A673 (cell line): Measurements from ENCODE around the gene EBLN2. TPM values are rescaled to one million over a fixed set of nuclear protein-coding genes. Genes with fewer than 3 reads are reported as not detected.

ENCODE experiments used
- BruUV-seq: library from RNA; stranded (reverse); fragments of 400-500 nt; replicated peaks from 2 replicates; lab custom pipeline; 2021; lab: Mats Ljungman, UMichigan
- CTCF ChIA-PET: fragments of 300-600 bp; sonication (Branson Sonifier 250); formaldehyde crosslinking; loops from one replicate; lab custom pipeline; 2022; ENCODE audit warnings: antibody characterized with exemption; lab: Charles Lee
- POLR2A ChIA-PET: fragments of 300-600 bp; sonication (Branson Sonifier 250); formaldehyde crosslinking; loops from one replicate; lab custom pipeline; 2022; ENCODE audit warnings: antibody characterized with exemption; ENCODE audit not compliant: low non-redundant PET; lab: Charles Lee
- DNase-seq: peaks from one replicate; pipeline ENCODE4 v3.0.0-alpha.2; 2015; ENCODE audit warnings: low spot score
- H3K27ac ChIP-seq: fragments of 200-600 bp; sonication (generic); 2 replicates; pipeline ENCODE4 v1.5.1; 2016; ENCODE audit warnings: mixed run types, low read depth, mild to moderate bottlenecking, mixed read lengths, antibody characterized with exemption, low read length; ENCODE audit not compliant: poor library complexity, severe bottlenecking
- H3K27me3 ChIP-seq: fragments of 200-600 bp; sonication (generic); replicated peaks from 2 replicates; pipeline ENCODE4 v1.6.1; 2017; ENCODE audit warnings: mixed run types, low read depth, mild to moderate bottlenecking, mixed read lengths, antibody characterized with exemption, low read length; ENCODE audit not compliant: insufficient read depth, poor library complexity
- H3K36me3 ChIP-seq: fragments of 200-600 bp; sonication (generic); 2 replicates; pipeline ENCODE4 v1.6.1; 2016; ENCODE audit warnings: mixed run types, mild to moderate bottlenecking, mixed read lengths, antibody characterized with exemption, low read length; ENCODE audit not compliant: insufficient read depth, poor library complexity, severe bottlenecking
- H3K4me1 ChIP-seq: fragments of 200-600 bp; sonication (generic); 2 replicates; pipeline ENCODE4 v1.6.1; 2017; ENCODE audit warnings: mixed run types, mild to moderate bottlenecking, mixed read lengths, antibody characterized with exemption, low read length; ENCODE audit not compliant: insufficient read depth, poor library complexity, severe bottlenecking
- H3K4me3 ChIP-seq: fragments of 200-600 bp; sonication (generic); 2 replicates; pipeline ENCODE4 v1.5.1; 2016; ENCODE audit warnings: low read depth, mixed run types, mild to moderate bottlenecking, mixed read lengths, low read length; ENCODE audit not compliant: poor library complexity, severe bottlenecking
- H3K9me3 ChIP-seq: fragments of 200-600 bp; sonication (generic); 2 replicates; pipeline ENCODE4 v1.6.1; 2016; ENCODE audit warnings: mixed run types, low read depth, mild to moderate bottlenecking, mixed read lengths, antibody characterized with exemption, low read length; ENCODE audit not compliant: poor library complexity, severe bottlenecking
- CTCF ChIP-seq: fragments of 300-800, 200-600 bp; sonication (generic); conservative IDR thresholded peaks from 2 replicates; pipeline ENCODE4 v1.5.1; 2017; ENCODE audit warnings: low read depth, mild to moderate bottlenecking, antibody characterized with exemption, low read length, moderate library complexity, mixed read lengths
- EZH2 ChIP-seq: fragments of 200-600 bp; sonication (generic); IDR thresholded peaks from 2 replicates; pipeline ENCODE4 v1.6.1; 2017; ENCODE audit warnings: borderline replicate concordance, low read depth, mild to moderate bottlenecking, mixed read lengths, antibody characterized with exemption, low read length; ENCODE audit not compliant: poor library complexity, severe bottlenecking
- intact Hi-C: fragments of 100-400 bp; cut with micrococcal nuclease; formaldehyde crosslinking; loops from one replicate; pipeline ENCODE4 v1.10.0; 2022; ENCODE audit not compliant: unreplicated experiment
- total RNA-seq: library from RNA; stranded (reverse); gene quantifications from 2 replicates; pipeline ENCODE4 v1.2.3, GENCODE V29; 2021

The EBLN2 gene
- total RNA-seq, 1 experiment from 2014 or later = 2.2 TPM

DNA sequence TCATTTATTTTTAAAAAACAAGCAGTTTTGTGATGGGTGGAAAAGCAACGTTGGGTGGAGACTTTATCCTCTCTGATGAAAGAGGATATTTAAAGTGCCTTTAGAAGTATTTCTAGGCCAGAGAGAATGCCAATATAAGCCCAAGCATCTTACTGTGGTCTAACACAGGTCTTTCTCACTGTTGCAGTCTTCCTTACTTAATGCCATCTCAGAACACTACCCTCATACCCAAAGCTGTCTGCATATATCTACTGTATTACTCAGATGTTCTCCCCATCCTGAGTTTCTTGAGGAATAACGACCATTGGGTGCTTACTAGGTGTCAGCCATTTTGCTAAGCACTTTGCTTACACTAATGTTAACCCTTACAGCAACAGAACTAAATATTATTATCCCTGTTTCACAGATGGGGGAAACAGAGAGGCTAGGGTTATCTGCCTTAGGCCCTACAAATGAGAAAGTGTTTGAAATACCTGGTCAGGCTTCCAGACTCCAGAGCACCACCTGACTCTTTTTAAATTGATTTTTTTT, 29.8 kb upstream of the EBLN2 start:
- Histone ChIP-seq H3K4me3 (no peak overlapping the region), H3K9me3 (no peaks in the 10 kb centered on the region), H3K36me3 (no peaks in the 10 kb centered on the region), H3K27ac (no peak overlapping the region), H3K4me1 (peaks cover 3% of the 10 kb centered on the region), H3K27me3 (no peaks in the 10 kb centered on the region)
- BruUV-seq = no TSS peak
- no peak for DNase-seq
- ChIA-PET CTCF (no interaction called here), POLR2A (no interaction called here)
- TF ChIP-seq EZH2 = no peak
- TF ChIP-seq CTCF = no peak
- intact Hi-C loops = no loop called here

- H3K4me1 ChIP-seq = peaks cover 14% of the 10 kb centered on the region
- intact Hi-C loops = no loop called here
- POLR2A ChIA-PET = no interaction called here
- H3K27me3 ChIP-seq = no peaks in the 10 kb centered on the region
- no peak overlapping the region for H3K4me3 ChIP-seq
- H3K27ac ChIP-seq = peak overlapping the region; percentile 37
- H3K36me3 ChIP-seq = no peaks in the 10 kb centered on the region
- BruUV-seq = no TSS peak
- no peak for TF ChIP-seq EZH2
- TF ChIP-seq CTCF = no peak
- CTCF ChIA-PET = no interaction called here
- no peaks in the 10 kb centered on the region for H3K9me3 ChIP-seq
- DNase-seq = peak; percentile 14
Measured at GRCh38 chr3:73036694-73037591, 24.5 kb upstream of the EBLN2 start.

- ChIA-PET CTCF (no interaction called here), POLR2A (no interaction called here)
- Histone ChIP-seq H3K27me3 (no peaks in the 10 kb centered on the region), H3K4me3 (no peak overlapping the region), H3K4me1 (peaks cover 16% of the 10 kb centered on the region), H3K36me3 (no peaks in the 10 kb centered on the region), H3K9me3 (no peaks in the 10 kb centered on the region), H3K27ac (no peak overlapping the region)
- no peak for DNase-seq
- BruUV-seq = no TSS peak
- TF ChIP-seq CTCF = no peak
- TF ChIP-seq EZH2 = no peak
- intact Hi-C loops = no loop called here
Measured at GRCh38 chr3:73041537-73041936, 19.9 kb upstream of the EBLN2 start.
